Subcutaneous abdominal adipose tissue (tissue), 5 donors: ENCODE data around the gene AP1AR.
"Not testable (repeated sequence)": the region's sequence is repeated elsewhere in the genome, so short reads cannot be mapped to it uniquely, and the experiment has no call there.

Experiments used
- H3K27ac ChIP-seq: one replicate; pipeline ENCODE4 v1.7.0; 2013; ENCODE audit warnings: low read depth, mild to moderate bottlenecking, inconsistent platforms, low read length, moderate library complexity
- H3K27me3 ChIP-seq, 5 donors: one replicate each; pipeline ENCODE4 v1.7.0; 2013; ENCODE audit warnings: low read length in 5 of 5, inconsistent platforms in 1 of 5; ENCODE audit not compliant: control insufficient read depth in 5 of 5, insufficient read depth in 4 of 5
- H3K36me3 ChIP-seq, 5 donors: one replicate each; pipeline ENCODE4 v1.7.0; 2013; ENCODE audit warnings: low read length in 5 of 5; ENCODE audit not compliant: control insufficient read depth in 5 of 5, insufficient read depth in 5 of 5
- H3K4me1 ChIP-seq, 5 donors: one replicate each; pipeline ENCODE4 v1.7.0; 2013; ENCODE audit warnings: low read length in 5 of 5, mild to moderate bottlenecking in 3 of 5, moderate library complexity in 1 of 5; ENCODE audit not compliant: control insufficient read depth in 5 of 5, insufficient read depth in 5 of 5
- H3K4me3 ChIP-seq, 5 donors: one replicate each; pipeline ENCODE4 v1.7.0; 2013; ENCODE audit warnings: low read length in 5 of 5, low read depth in 1 of 5
- H3K9ac ChIP-seq, 5 donors: one replicate each; pipeline ENCODE4 v1.7.0; 2013; ENCODE audit warnings: low read length in 5 of 5, mild to moderate bottlenecking in 4 of 5, moderate library complexity in 3 of 5
- H3K9me3 ChIP-seq, 5 donors: one replicate each; pipeline ENCODE4 v1.7.0; 2013; ENCODE audit warnings: low read length in 5 of 5; ENCODE audit not compliant: control insufficient read depth in 5 of 5
- donor health status: healthy.
- donor health status: healthy.
- donor health status: healthy.
- donor health status: healthy.
- donor health status: healthy.

The AP1AR gene

DNA sequence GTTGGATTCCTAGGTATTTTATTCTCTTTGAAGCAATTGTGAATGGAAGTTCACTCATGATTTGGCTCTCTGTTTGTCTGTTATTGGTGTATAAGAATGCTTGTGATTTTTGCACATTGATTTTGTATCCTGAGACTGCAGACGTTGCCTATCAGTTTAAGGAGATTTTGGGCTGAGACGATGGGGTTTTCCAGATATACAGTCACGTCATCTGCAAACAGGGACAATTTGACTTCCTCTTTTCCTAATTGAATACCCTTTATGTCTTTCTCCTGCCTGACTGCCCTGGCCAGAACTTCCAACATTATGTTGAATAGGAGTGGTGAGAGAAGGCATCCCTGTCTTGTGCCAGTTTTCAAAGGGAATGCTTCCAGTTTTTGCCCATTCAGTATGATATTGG lies 73.9 kb downstream of the AP1AR start:
- not testable (repeated sequence) for H3K9ac ChIP-seq, H3K27ac ChIP-seq, H3K9me3 ChIP-seq, H3K27me3 ChIP-seq, H3K4me3 ChIP-seq, H3K4me1 ChIP-seq
- H3K36me3 ChIP-seq, result peaks cover 2 to 11% (median 10%) of the 10 kb centered on the region in 5 donors

DNA sequence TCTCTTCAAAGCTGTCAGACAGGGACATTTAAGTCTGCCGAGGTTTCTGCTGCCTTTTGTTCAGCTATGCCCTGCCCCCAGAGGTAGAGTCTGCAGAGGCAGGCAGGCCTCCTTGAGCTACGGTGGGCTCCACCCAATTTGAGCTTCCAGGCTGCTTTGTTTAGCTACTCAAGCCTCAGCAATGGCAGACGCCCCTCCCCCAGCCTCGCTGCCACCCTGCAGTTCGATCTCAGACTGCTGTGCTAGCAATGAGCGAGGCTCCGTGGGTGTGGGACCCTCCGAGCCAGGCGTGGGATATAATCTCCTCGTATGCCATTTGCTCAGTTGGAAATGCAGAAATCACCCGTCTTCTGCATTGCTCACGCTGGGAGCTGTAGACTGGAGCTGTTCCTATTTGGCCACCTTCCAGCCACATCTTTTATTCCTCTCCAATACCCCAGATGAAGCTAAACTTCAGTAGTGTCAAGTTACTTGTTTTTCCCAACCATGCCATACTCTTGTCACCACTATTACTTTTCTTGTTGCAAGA lies 77.7 kb downstream of the AP1AR start:
- H3K27ac ChIP-seq, H3K9ac ChIP-seq, H3K9me3 ChIP-seq, H3K4me1 ChIP-seq, H3K36me3 ChIP-seq, H3K27me3 ChIP-seq: not testable (repeated sequence)
- peak overlapping the region in 3 of 5 donors; percentile 29 to 51 (median 34) for H3K4me3 ChIP-seq

DNA sequence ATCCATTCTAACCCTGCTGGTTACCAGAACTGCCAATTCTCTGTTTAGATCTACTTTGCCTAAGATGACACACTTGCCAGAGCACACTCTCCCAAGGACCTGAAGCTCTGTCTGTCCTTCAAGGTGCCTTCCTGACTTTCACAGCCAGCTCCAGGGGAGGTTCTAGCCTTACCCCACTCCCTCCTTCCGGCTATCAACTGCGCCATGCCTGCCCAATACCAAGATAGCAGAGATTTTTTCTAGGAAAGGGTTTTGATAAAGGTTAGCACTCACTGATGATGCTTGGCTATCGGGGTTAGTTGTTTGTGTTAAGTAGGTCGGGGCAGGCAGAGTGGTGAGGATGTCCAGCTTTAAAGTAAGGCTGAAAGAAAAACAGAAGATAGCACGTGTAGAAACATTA lies 79.9 kb downstream of the AP1AR start:
- H3K9ac ChIP-seq, result no peak overlapping the region
- peaks cover 0 to 15% (median 8%) of the 10 kb centered on the region in 5 donors for H3K4me1 ChIP-seq
- no peak overlapping the region for H3K4me3 ChIP-seq
- H3K9me3 ChIP-seq, result no peaks in the 10 kb centered on the region
- no peak overlapping the region for H3K27ac ChIP-seq
- peaks cover 0 to 3% (median 0%) of the 10 kb centered on the region in 5 donors for H3K36me3 ChIP-seq
- H3K27me3 ChIP-seq, result no peaks in the 10 kb centered on the region

DNA sequence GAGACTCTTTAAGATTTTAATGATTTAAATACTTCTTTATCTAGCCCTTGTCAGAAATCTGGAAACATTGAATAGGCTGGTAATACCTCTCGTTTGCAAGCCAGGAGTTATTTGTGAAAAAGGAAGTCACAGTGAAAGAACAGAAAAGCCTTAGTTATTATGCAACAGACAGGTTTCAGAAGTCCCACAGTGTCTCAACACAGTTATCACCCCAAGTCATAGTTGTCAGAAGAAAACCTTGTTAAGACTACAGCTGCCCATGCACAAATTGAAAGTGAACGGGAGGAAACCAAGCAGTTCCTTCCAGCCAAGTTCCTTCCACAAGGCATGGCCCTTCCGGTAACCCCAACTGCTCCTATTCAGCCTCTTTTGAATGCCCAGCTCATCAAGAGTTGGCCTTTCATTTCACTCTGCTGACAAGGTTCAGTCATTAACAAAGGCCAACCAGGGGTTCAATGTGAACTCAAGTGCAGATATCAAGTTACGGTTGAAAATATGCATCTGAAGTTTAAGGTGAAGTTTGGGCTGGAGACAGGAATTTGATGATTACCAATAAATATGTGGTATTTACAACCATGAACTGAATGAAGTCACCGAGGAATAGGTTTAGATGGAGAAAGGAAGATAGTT lies 81.1 kb downstream of the AP1AR start:
- Histone ChIP-seq H3K4me3 (peak overlapping the region in 2 of 5 donors; percentile 7 to 17), H3K27ac (no peak overlapping the region), H3K4me1 (peaks cover 0 to 15% (median 8%) of the 10 kb centered on the region in 5 donors), H3K9me3 (no peaks in the 10 kb centered on the region), H3K27me3 (no peaks in the 10 kb centered on the region), H3K9ac (no peak overlapping the region), H3K36me3 (peaks cover 0 to 3% (median 0%) of the 10 kb centered on the region in 5 donors)

DNA sequence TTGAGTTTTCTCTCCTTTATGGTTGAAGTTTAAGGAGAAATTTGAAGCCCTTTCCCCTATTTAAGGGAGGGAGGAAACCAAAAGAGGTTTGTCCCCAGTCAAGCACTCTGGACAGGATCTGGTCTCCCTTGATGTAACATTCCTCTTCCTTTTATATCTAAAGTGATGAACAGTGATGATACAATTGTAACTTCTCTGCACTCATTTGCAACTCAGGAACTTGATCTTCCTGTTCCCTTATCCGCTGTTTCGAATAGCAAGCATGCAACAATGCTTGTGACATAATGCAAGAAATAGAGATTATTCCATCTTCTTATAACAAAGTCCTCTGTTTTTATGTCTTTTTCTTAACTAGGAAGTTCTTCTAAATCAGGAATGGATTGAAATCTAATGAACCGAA lies 83.9 kb downstream of the AP1AR start:
- no peak overlapping the region for H3K9ac ChIP-seq
- peaks cover 0 to 15% (median 2%) of the 10 kb centered on the region in 5 donors for H3K4me1 ChIP-seq
- H3K27me3 ChIP-seq, result no peaks in the 10 kb centered on the region
- H3K27ac ChIP-seq, result no peak overlapping the region
- peaks cover 0 to 3% (median 0%) of the 10 kb centered on the region in 5 donors for H3K36me3 ChIP-seq
- no peak overlapping the region for H3K4me3 ChIP-seq
- no peaks in the 10 kb centered on the region for H3K9me3 ChIP-seq

DNA sequence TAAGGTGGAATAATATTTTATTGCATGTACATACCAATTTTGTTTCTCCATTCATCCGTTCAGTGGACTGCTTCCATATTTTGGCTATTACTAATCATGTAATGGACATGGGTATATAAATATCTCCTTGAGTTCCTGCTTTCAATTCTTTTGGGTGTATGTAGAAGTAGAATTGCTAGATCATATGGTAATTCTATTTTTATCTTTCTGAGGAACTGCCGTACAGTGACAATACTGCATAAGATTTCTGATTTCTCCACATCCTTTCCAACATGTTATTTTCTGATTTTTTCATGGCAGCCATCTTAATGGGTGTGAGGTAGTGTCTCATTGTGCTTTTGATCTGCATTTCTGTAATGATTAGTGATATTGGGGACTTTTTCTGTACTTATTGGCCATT lies 84.8 kb downstream of the AP1AR start:
- H3K9ac ChIP-seq, result no peak overlapping the region
- H3K36me3 ChIP-seq, result peaks cover 0 to 3% (median 0%) of the 10 kb centered on the region in 5 donors
- no peaks in the 10 kb centered on the region for H3K9me3 ChIP-seq
- H3K27me3 ChIP-seq, result no peaks in the 10 kb centered on the region
- peaks cover 0 to 15% (median 2%) of the 10 kb centered on the region in 5 donors for H3K4me1 ChIP-seq
- no peak overlapping the region for H3K27ac ChIP-seq
- no peak overlapping the region for H3K4me3 ChIP-seq

DNA sequence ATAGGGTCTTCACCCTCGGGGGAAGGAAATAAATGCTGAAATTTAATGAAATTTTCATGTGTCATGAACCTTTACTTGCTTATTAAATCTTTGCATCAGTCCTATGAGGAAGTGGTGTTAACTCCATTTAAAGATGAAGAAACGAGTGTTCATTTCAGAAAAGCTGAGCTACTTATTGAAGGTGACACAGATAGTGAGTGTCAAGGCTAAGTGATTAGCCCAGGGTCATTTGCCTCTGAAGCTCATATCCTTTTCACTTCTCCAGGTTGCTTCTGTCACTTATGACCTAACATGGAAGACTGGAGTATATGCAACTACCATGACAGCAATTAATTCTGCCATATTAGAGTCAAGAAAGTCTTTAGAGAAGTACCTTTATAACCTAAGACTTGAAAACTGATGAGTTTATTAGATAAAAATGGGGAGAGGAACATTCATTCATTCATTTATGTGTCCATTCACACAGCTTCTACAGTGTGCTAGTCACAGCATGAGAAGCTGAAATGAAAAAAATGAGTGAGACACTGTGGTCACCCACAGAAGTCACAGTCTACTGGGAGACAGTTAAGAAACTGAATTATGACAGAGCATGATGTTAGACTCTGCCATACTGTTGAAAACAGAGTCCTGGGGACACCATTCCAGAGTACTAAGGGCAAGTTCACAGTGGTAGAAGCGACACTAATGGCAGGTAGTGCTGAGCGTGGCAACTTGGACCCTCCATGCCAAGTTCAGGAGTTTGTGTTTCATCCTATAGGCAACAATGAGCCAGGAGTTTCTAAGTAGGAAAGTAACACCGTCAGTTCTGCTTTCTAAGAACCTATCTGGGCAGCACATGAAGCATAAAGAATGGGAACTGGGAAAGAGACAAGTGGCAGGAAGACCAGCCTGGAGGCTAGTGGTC lies 86.9 kb downstream of the AP1AR start:
- Histone ChIP-seq H3K9me3 (no peaks in the 10 kb centered on the region), H3K36me3 (peaks cover 0 to 3% (median 0%) of the 10 kb centered on the region in 5 donors), H3K27ac (no peak overlapping the region), H3K4me1 (peaks cover 0 to 9% (median 4%) of the 10 kb centered on the region in 5 donors), H3K9ac (no peak overlapping the region), H3K27me3 (no peaks in the 10 kb centered on the region), H3K4me3 (no peak overlapping the region)
